Measurements from ENCODE around the gene KIAA1671. TPM values are rescaled to one million over a fixed set of nuclear protein-coding genes. Genes with fewer than 3 reads are reported as not detected.

The KIAA1671 gene
- total RNA-seq, 2 experiments from 2014 or later: 7.3 to 7.4 TPM

- Mint-ChIP-seq H3K27ac (no peak overlapping the region), H3K4me3 (no peak overlapping the region), H3K9me3 (no peaks in the 10 kb centered on the region), H3K27me3 (ENCODE audit: low read depth) (no peaks in the 10 kb centered on the region), H3K36me3 (ENCODE audit: low read depth) (no peaks in the 10 kb centered on the region), H3K4me1 (ENCODE audit: low read depth) (peaks cover 5% of the 10 kb centered on the region)
- CTCF ChIA-PET: interaction anchor here (0.6 to 1.0 kb wide), 2 partner anchors 13 to 103 kb away, joined by 3 read pairs; no protein-coding TSS in a partner anchor
- DNase-seq: no peak
- intact Hi-C loops (cut with micrococcal nuclease): no loop called here
Measured at GRCh38 chr22:25099202-25099601, 146.7 kb downstream of the KIAA1671 start.

DNA sequence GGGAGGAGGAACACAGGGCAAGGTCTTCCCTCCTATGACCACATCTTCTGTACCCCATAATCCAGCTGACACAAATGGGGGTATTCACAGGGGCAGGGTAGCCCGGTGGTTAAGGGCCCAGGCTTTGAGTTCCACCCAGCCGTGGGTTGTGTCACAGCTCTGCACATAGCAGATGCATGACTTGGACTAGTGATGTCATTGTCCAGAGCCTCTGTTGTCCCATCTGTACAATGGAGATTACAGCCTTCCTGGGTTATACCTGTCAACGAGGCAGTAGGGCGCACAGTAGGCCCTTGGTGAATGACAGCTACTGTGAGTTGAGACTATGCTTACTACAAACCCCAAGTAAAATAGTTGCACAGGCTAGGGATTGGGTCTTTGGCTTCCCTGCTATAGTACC is 147.9 kb downstream of the KIAA1671 start:
- no peak overlapping the region for H3K4me3 Mint-ChIP-seq
- CTCF ChIA-PET: no interaction called here
- peaks cover 5% of the 10 kb centered on the region for H3K4me1 Mint-ChIP-seq (ENCODE audit: low read depth)

DNA sequence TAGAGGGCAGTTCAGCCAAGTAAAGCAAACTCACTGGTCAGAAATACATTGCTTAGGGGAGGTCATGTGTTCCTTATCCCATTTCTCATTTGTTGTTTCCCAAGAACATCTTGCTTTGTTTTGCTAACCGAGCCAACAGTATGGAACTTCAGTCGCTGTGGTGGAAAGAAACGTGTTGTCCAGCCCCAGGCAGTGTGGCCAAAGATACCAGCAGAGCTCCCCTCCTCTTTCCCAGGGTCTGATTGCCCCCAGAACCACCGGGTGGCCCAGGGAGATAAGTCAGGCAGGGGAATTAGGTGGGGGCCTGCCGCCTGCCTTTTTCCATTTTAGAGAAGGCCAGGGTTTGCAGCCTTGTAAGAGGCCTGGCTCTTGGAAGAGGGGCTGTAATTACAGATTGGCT is 148.4 kb downstream of the KIAA1671 start:
- Mint-ChIP-seq H3K4me1 (ENCODE audit: low read depth) (peaks cover 5% of the 10 kb centered on the region), H3K9me3 (no peaks in the 10 kb centered on the region), H3K4me3 (no peak overlapping the region), H3K36me3 (ENCODE audit: low read depth) (no peaks in the 10 kb centered on the region), H3K27me3 (ENCODE audit: low read depth) (no peaks in the 10 kb centered on the region), H3K27ac (no peak overlapping the region)
- intact Hi-C loops (cut with micrococcal nuclease): no loop called here
- CTCF ChIA-PET: no interaction called here
- no peak for DNase-seq

More for the DNA sequence above, 147.9 kb downstream of the KIAA1671 start:
- no peak for DNase-seq
- intact Hi-C loops (cut with micrococcal nuclease): no loop called here
- Mint-ChIP-seq H3K27me3 (ENCODE audit: low read depth) (no peaks in the 10 kb centered on the region), H3K27ac (no peak overlapping the region), H3K36me3 (ENCODE audit: low read depth) (no peaks in the 10 kb centered on the region), H3K9me3 (no peaks in the 10 kb centered on the region)

DNA sequence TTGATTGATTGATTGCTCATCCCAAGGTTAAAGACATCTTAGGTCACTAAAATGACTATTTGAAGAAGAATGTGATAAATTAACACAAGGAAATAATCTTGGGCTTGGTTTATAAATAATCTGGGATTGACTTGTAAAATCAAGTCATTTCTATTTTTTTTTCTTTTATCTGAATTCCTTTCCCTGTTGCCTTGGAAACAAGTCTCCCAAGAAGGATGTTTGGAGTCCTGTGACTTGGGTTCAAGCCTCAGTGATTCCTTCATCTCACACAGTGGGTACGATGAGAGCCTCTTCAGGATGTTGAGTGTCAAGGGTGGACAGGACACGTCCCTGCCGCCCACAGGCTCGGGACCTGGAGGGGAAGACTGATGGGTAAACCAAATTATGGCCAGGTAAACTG is 149.0 kb downstream of the KIAA1671 start:
- no peak overlapping the region for H3K27ac Mint-ChIP-seq
- CTCF ChIA-PET: interaction anchor here (1.3 kb wide), 1 partner anchor 9 kb away, joined by 3 read pairs; no protein-coding TSS in a partner anchor

GRCh38 chr22:25101986-25102385 is 149.5 kb downstream of the KIAA1671 start:
- no peaks in the 10 kb centered on the region for H3K27me3 Mint-ChIP-seq (ENCODE audit: low read depth)
- H3K9me3 Mint-ChIP-seq: no peaks in the 10 kb centered on the region
- CTCF ChIA-PET: interaction anchor here (1.3 kb wide), 1 partner anchor 8 kb away, joined by 3 read pairs; no protein-coding TSS in a partner anchor
- no peak for DNase-seq
- no peak overlapping the region for H3K27ac Mint-ChIP-seq
- intact Hi-C loops (cut with micrococcal nuclease): no loop called here
- no peaks in the 10 kb centered on the region for H3K36me3 Mint-ChIP-seq (ENCODE audit: low read depth)
- H3K4me3 Mint-ChIP-seq: no peak overlapping the region
- peaks cover 10% of the 10 kb centered on the region for H3K4me1 Mint-ChIP-seq (ENCODE audit: low read depth)

More for the DNA sequence above, 149.0 kb downstream of the KIAA1671 start:
- Mint-ChIP-seq H3K4me1 (ENCODE audit: low read depth) (peaks cover 10% of the 10 kb centered on the region), H3K9me3 (no peaks in the 10 kb centered on the region), H3K27me3 (ENCODE audit: low read depth) (no peaks in the 10 kb centered on the region), H3K36me3 (ENCODE audit: low read depth) (no peaks in the 10 kb centered on the region), H3K4me3 (no peak overlapping the region)
- intact Hi-C loops (cut with micrococcal nuclease): no loop called here
- no peak for DNase-seq

DNA sequence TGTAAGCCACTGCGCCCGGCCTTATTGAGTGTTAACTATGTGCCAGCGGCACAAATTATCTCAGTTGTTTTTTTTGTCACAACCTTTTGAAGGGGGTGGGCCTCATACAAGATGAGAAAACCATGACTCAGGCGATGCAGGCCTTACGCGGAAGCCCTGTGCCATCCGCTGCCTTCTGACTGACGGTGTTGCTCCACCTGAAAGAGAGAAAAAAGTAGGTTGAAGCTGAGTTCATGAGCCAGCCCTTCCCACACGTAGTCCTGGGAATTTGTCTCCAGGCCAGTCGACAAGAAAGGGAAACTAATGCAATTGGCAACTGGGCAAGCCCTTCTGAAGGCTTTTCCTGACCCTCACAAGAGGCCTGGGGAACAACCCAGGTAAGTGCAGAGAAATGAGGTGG is 150.2 kb downstream of the KIAA1671 start:
- no peak overlapping the region for H3K27ac Mint-ChIP-seq
- CTCF ChIA-PET: interaction anchor here (1.3 kb wide), 1 partner anchor 8 kb away, joined by 3 read pairs; no protein-coding TSS in a partner anchor
- no peaks in the 10 kb centered on the region for H3K36me3 Mint-ChIP-seq (ENCODE audit: low read depth)
- no peak for DNase-seq
- H3K27me3 Mint-ChIP-seq (ENCODE audit: low read depth): no peaks in the 10 kb centered on the region
- no peaks in the 10 kb centered on the region for H3K9me3 Mint-ChIP-seq
- H3K4me1 Mint-ChIP-seq (ENCODE audit: low read depth): peaks cover 10% of the 10 kb centered on the region
- H3K4me3 Mint-ChIP-seq: no peak overlapping the region
- intact Hi-C loops (cut with micrococcal nuclease): no loop called here

DNA sequence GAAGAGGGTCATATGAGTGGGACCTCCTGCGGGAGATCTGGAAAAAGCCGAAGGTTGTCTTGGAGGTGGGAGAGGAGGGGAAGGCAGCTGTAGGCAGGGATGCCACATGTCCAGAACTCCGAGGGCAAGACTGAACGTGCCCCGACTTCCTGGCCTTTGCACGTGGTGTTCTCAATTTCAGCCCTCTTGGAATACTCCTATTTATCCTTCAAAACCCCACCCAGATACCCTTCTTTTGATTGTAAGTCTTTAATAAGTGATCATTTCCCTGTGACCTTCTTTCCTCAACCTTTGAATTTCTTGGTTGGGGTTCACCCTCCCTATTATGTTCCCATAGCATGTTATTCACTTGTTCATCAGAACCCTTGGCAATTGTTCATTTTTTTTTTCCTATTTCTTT is 151.9 kb downstream of the KIAA1671 start:
- no peak for DNase-seq
- Mint-ChIP-seq H3K36me3 (ENCODE audit: low read depth) (no peaks in the 10 kb centered on the region), H3K27ac (no peak overlapping the region), H3K27me3 (ENCODE audit: low read depth) (no peaks in the 10 kb centered on the region), H3K4me3 (no peak overlapping the region), H3K9me3 (no peaks in the 10 kb centered on the region), H3K4me1 (ENCODE audit: low read depth) (peaks cover 9% of the 10 kb centered on the region)
- intact Hi-C loops (cut with micrococcal nuclease): no loop called here
- CTCF ChIA-PET: no interaction called here

DNA sequence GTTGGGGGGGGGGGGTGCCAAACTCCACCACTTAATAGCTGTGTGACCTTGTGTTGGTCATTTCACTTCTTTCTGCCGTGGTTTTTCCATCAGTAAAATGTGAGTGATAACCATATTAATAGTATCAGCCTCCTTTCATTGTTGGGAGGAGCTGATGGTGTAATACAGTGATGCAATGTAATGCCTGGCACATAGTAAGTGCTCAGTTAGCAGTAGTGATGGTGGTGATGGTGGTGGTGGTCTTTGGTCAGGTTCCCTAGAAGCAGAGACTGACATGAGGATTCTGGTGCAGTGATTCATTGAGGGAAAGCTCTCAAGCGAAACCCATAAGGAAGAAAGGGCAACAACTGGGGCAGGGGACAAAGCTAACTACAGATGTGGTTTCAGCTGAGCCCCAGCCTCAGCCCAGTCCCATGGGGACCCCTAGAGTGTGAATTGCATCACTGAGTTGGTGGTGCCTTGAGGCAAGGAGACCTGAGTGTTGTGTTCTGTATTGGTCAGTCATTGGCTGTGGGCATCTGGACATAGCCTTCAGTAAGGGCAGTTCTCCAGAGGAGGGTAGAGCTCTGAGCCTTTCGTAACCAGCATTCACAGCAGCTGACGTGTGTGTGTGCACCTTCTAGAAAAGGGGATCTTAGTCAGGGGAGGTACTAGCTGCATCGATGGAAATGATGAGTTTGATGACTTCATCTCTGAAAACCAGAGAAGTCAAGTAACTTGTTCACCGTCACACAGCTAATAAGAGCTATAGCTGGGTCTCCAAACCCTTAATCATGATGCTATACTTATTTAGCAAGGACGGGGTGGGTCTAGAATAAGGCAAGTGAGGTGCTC is 153.5 kb downstream of the KIAA1671 start:
- H3K27ac Mint-ChIP-seq: no peak overlapping the region
- no peak overlapping the region for H3K4me3 Mint-ChIP-seq
- H3K9me3 Mint-ChIP-seq: no peaks in the 10 kb centered on the region
- H3K27me3 Mint-ChIP-seq (ENCODE audit: low read depth): no peaks in the 10 kb centered on the region
- H3K4me1 Mint-ChIP-seq (ENCODE audit: low read depth): peaks cover 11% of the 10 kb centered on the region
- CTCF ChIA-PET: interaction anchor here (0.9 to 1.6 kb wide), 5 partner anchors 13 to 66 kb away, joined by 3 to 9 read pairs (median 4); no protein-coding TSS in a partner anchor
- intact Hi-C loops (cut with micrococcal nuclease): no loop called here
- no peak for DNase-seq
- H3K36me3 Mint-ChIP-seq (ENCODE audit: low read depth): no peaks in the 10 kb centered on the region

GRCh38 chr22:25109878-25110595 is 157.5 kb downstream of the KIAA1671 start:
- intact Hi-C loops (cut with micrococcal nuclease): loop anchor here (2.0 kb wide), 1 partner anchor 41 kb away; no protein-coding TSS in a partner anchor
- Mint-ChIP-seq H3K4me3 (no peak overlapping the region), H3K27ac (no peak overlapping the region), H3K36me3 (ENCODE audit: low read depth) (no peaks in the 10 kb centered on the region), H3K9me3 (no peaks in the 10 kb centered on the region), H3K4me1 (ENCODE audit: low read depth) (peaks cover 25% of the 10 kb centered on the region), H3K27me3 (ENCODE audit: low read depth) (peaks cover 2% of the 10 kb centered on the region)
- no peak for DNase-seq
- CTCF ChIA-PET: interaction anchor here (0.6 to 3.2 kb wide), 13 partner anchors 8 to 707 kb away, joined by 3 to 19 read pairs (median 3); no protein-coding TSS in a partner anchor

DNA sequence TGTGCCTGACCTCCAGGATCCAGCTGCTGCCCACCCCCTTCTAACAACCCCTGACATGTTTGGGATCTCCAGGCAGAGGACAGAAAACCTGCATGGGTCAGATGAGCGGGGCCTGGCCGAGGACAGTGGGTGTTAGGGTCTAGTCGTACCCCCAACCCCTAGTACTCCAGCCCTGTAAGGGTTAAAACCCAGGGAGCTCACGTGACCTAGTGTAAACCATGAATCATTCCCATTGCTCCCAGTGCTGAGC is 158.0 kb downstream of the KIAA1671 start:
- no peaks in the 10 kb centered on the region for H3K9me3 Mint-ChIP-seq
- CTCF ChIA-PET: interaction anchor here (0.6 to 3.2 kb wide), 10 partner anchors 8 to 707 kb away, joined by 3 to 19 read pairs (median 5); no protein-coding TSS in a partner anchor
- H3K27me3 Mint-ChIP-seq (ENCODE audit: low read depth): peaks cover 2% of the 10 kb centered on the region
- H3K27ac Mint-ChIP-seq: no peak overlapping the region
- H3K4me1 Mint-ChIP-seq (ENCODE audit: low read depth): peaks cover 25% of the 10 kb centered on the region
- no peak for DNase-seq
- H3K4me3 Mint-ChIP-seq: peak overlapping the region; percentile 75
- H3K36me3 Mint-ChIP-seq (ENCODE audit: low read depth): no peaks in the 10 kb centered on the region
- intact Hi-C loops (cut with micrococcal nuclease): loop anchor here (2.0 kb wide), 1 partner anchor 42 kb away; no protein-coding TSS in a partner anchor

GRCh38 chr22:25110846-25111578 is 158.5 kb downstream of the KIAA1671 start:
- CTCF ChIA-PET: interaction anchor here (0.6 to 3.2 kb wide), 17 partner anchors 9 to 829 kb away, joined by 3 to 19 read pairs (median 3); no protein-coding TSS in a partner anchor
- Mint-ChIP-seq H3K4me3 (peak overlapping the region; percentile 75), H3K36me3 (ENCODE audit: low read depth) (no peaks in the 10 kb centered on the region), H3K9me3 (no peaks in the 10 kb centered on the region), H3K4me1 (ENCODE audit: low read depth) (peaks cover 25% of the 10 kb centered on the region), H3K27ac (no peak overlapping the region), H3K27me3 (ENCODE audit: low read depth) (peaks cover 2% of the 10 kb centered on the region)
- intact Hi-C loops (cut with micrococcal nuclease): loop anchor here (1.0 to 2.0 kb wide), 3 partner anchors 21 to 51 kb away; no protein-coding TSS in a partner anchor
- DNase-seq: peak; percentile 62

All from activated naive CD4-positive, alpha-beta T cell treated with anti-CD3 and anti-CD28 coated beads for 36 hours (primary cell).